WTC11 (cell line): ENCODE data around the gene EMP1. TPM values are rescaled to one million over a fixed set of nuclear protein-coding genes. Genes with fewer than 3 reads are reported as not detected.

Source experiments
- ATAC-seq: fragments of 200-7000 bp; cut with Tn5 transposase; 2 replicates; pipeline ENCODE4 v1.10.0; 2021; ENCODE audit warnings: mild to moderate bottlenecking, moderate library complexity
- CTCF ChIA-PET: fragments of 300-600 bp; sonication (Branson Sonifier 250); formaldehyde crosslinking; loops from one replicate; lab custom pipeline; 2021; ENCODE audit warnings: antibody characterized with exemption; lab: Charles Lee
- POLR2A ChIA-PET: fragments of 350-600 bp; sonication (Branson Sonifier 250); formaldehyde crosslinking; loops from one replicate; lab custom pipeline; 2021; ENCODE audit warnings: antibody characterized with exemption; lab: Charles Lee
- DNase-seq: peaks from one replicate; pipeline ENCODE4 v3.0.0; 2021; ENCODE audit warnings: low spot score
- H3K27ac Mint-ChIP-seq: 2 replicates; pipeline ENCODE4 v1.8.0; 2021; ENCODE audit warnings: mixed read lengths
- H3K27me3 Mint-ChIP-seq: 2 replicates; pipeline ENCODE4 v1.8.0; 2021; ENCODE audit warnings: low read depth, mild to moderate bottlenecking, moderate library complexity, mixed read lengths
- H3K36me3 Mint-ChIP-seq: 2 replicates; pipeline ENCODE4 v1.8.0; 2021; ENCODE audit warnings: mixed read lengths
- H3K4me1 Mint-ChIP-seq: 2 replicates; pipeline ENCODE4 v1.8.0; 2022; ENCODE audit warnings: mixed read lengths
- H3K4me3 Mint-ChIP-seq: 2 replicates; pipeline ENCODE4 v1.8.0; 2021; ENCODE audit warnings: mild to moderate bottlenecking, moderate library complexity, mixed read lengths
- H3K9me3 Mint-ChIP-seq: 2 replicates; pipeline ENCODE4 v1.8.0; 2021; ENCODE audit warnings: mixed read lengths
- AR ChIP-seq: fragments of 250-450 bp; sonication (Bioruptor Pico); IDR thresholded peaks from 2 replicates; pipeline ENCODE4 v1.9.0; 2021; ENCODE audit warnings: mild to moderate bottlenecking
- ATF6 ChIP-seq: sonication (generic); formaldehyde crosslinking; IDR thresholded peaks from 2 replicates; pipeline ENCODE4 v1.8.1; 2023; ENCODE audit warnings: mild to moderate bottlenecking, missing genetic modification reagents
- CREM ChIP-seq: sonication (generic); formaldehyde crosslinking; IDR thresholded peaks from 2 replicates; pipeline ENCODE4 v1.8.1; 2022; ENCODE audit warnings: mild to moderate bottlenecking, missing genetic modification reagents, moderate library complexity
- E2F1 ChIP-seq: sonication (generic); formaldehyde crosslinking; IDR thresholded peaks from 2 replicates; pipeline ENCODE4 v1.8.0; 2022; ENCODE audit warnings: mild to moderate bottlenecking, missing genetic modification reagents
- ERG ChIP-seq: fragments of 250-450 bp; sonication (Bioruptor Pico); IDR thresholded peaks from 2 replicates; pipeline ENCODE4 v1.8.0; 2021; ENCODE audit warnings: mild to moderate bottlenecking
- ESRRA ChIP-seq: sonication (generic); formaldehyde crosslinking; IDR thresholded peaks from 2 replicates; pipeline ENCODE4 v1.8.1; 2022; ENCODE audit warnings: mild to moderate bottlenecking, missing genetic modification reagents, borderline replicate concordance
- FOXK1 ChIP-seq: sonication (generic); formaldehyde crosslinking; IDR thresholded peaks from 2 replicates; pipeline ENCODE4 v1.8.0; 2022; ENCODE audit warnings: mild to moderate bottlenecking, moderate library complexity, missing genetic modification reagents
- GTF2I ChIP-seq: fragments of 250-450 bp; sonication (Bioruptor Pico); conservative IDR thresholded peaks from 2 replicates; pipeline ENCODE4 v1.4.0; 2021; ENCODE audit warnings: mild to moderate bottlenecking
- HMGXB4 ChIP-seq: sonication (generic); formaldehyde crosslinking; IDR thresholded peaks from 2 replicates; pipeline ENCODE4 v1.8.1; 2023; ENCODE audit warnings: mild to moderate bottlenecking, moderate library complexity, missing genetic modification reagents
- NFATC4 ChIP-seq: fragments of 250-450 bp; sonication (Bioruptor Pico); IDR thresholded peaks from 2 replicates; pipeline ENCODE4 v1.9.0; 2021; ENCODE audit warnings: mild to moderate bottlenecking
- NFYB ChIP-seq: sonication (generic); formaldehyde crosslinking; conservative IDR thresholded peaks from 2 replicates; pipeline ENCODE4 v1.8.0; 2022; ENCODE audit warnings: low read depth, missing genetic modification reagents
- PREB ChIP-seq: sonication (generic); formaldehyde crosslinking; IDR thresholded peaks from 2 replicates; pipeline ENCODE4 v1.8.1; 2022; ENCODE audit warnings: mild to moderate bottlenecking, missing genetic modification reagents, moderate library complexity, borderline replicate concordance
- RELA ChIP-seq: sonication (generic); formaldehyde crosslinking; IDR thresholded peaks from 2 replicates; pipeline ENCODE4 v1.8.1; 2022; ENCODE audit warnings: missing genetic modification reagents, mild to moderate bottlenecking, borderline replicate concordance
- RORB ChIP-seq: fragments of 250-450 bp; sonication (Bioruptor Pico); IDR thresholded peaks from 2 replicates; pipeline ENCODE4 v1.9.0; 2021; ENCODE audit warnings: mild to moderate bottlenecking
- SMAD4 ChIP-seq: sonication (generic); formaldehyde crosslinking; IDR thresholded peaks from 2 replicates; pipeline ENCODE4 v1.8.0; 2022; ENCODE audit warnings: mild to moderate bottlenecking, missing genetic modification reagents
- TEAD1 ChIP-seq: sonication (generic); formaldehyde crosslinking; IDR thresholded peaks from 2 replicates; pipeline ENCODE4 v1.8.0; 2022; ENCODE audit warnings: mild to moderate bottlenecking, missing genetic modification reagents
- ZNF138 ChIP-seq: sonication (generic); formaldehyde crosslinking; conservative IDR thresholded peaks from 2 replicates; pipeline ENCODE4 v1.8.1; 2022; ENCODE audit warnings: mild to moderate bottlenecking, moderate library complexity, missing genetic modification reagents
- ZNF396 ChIP-seq: fragments of 250-450 bp; sonication (Bioruptor Pico); IDR thresholded peaks from 2 replicates; pipeline ENCODE4 v1.8.0; 2021; ENCODE audit warnings: mild to moderate bottlenecking, moderate library complexity, borderline replicate concordance
- ZNF423 ChIP-seq: fragments of 250-450 bp; sonication (Bioruptor Pico); IDR thresholded peaks from 2 replicates; pipeline ENCODE4 v2.1.2; 2022; ENCODE audit warnings: mild to moderate bottlenecking, moderate library complexity
- total RNA-seq: library from RNA; stranded (reverse); gene quantifications from 3 replicates; pipeline ENCODE4 v1.2.3, GENCODE V29; 2021

The EMP1 gene
- total RNA-seq, 1 experiment from 2014 or later = 1.4 TPM

- TF ChIP-seq ZNF423 (CRISPR knock-in tag) (no peak), SMAD4 (no peak), FOXK1 (CRISPR knock-in tag) (no peak), AR (CRISPR knock-in tag) (no peak), ESRRA (CRISPR knock-in tag) (no peak), ZNF396 (CRISPR knock-in tag) (no peak), NFATC4 (no peak), ATF6 (CRISPR knock-in tag) (no peak)
These were observed 43.3 kb upstream of the EMP1 start (continued) for GRCh38 chr12:13153180-13153579.

GRCh38 chr12:13154027-13154538 lies 42.4 kb upstream of the EMP1 start:
- POLR2A ChIA-PET = no interaction called here
- H3K27me3 Mint-ChIP-seq = no peaks in the 10 kb centered on the region
- H3K4me3 Mint-ChIP-seq = no peak overlapping the region
- H3K27ac Mint-ChIP-seq = no peak overlapping the region
- DNase-seq (no peak), ATAC-seq (no peak)
- CTCF ChIA-PET = interaction anchor here (0.8 to 1.5 kb wide), 2 partner anchors 26 to 75 kb away, joined by 3 to 5 read pairs; no protein-coding TSS in a partner anchor
- no peaks in the 10 kb centered on the region; the same call in 1 of the 2 replicates for H3K36me3 Mint-ChIP-seq
- H3K4me1 Mint-ChIP-seq = peaks cover 18% of the 10 kb centered on the region
- H3K9me3 Mint-ChIP-seq = peaks cover 20% of the 10 kb centered on the region
- no peak for TF ChIP-seq NFYB
- no peak for TF ChIP-seq ZNF138 (CRISPR knock-in tag)

GRCh38 chr12:13154831-13155230 lies 41.7 kb upstream of the EMP1 start:
- peaks cover 18% of the 10 kb centered on the region for H3K4me1 Mint-ChIP-seq
- no peaks in the 10 kb centered on the region for H3K27me3 Mint-ChIP-seq
- POLR2A ChIA-PET = no interaction called here
- H3K9me3 Mint-ChIP-seq = peaks cover 14% of the 10 kb centered on the region
- H3K36me3 Mint-ChIP-seq = no peaks in the 10 kb centered on the region; the same call in 1 of the 2 replicates
- ATAC-seq = no peak
- no peak overlapping the region for H3K27ac Mint-ChIP-seq
- no peak for DNase-seq
- CTCF ChIA-PET = no interaction called here
- no peak overlapping the region for H3K4me3 Mint-ChIP-seq
- TF ChIP-seq TEAD1 (CRISPR knock-in tag) = no peak
- no peak for TF ChIP-seq ZNF423 (CRISPR knock-in tag)
- TF ChIP-seq ZNF396 (CRISPR knock-in tag) = no peak
- no peak for TF ChIP-seq CREM (CRISPR knock-in tag)
- TF ChIP-seq PREB (CRISPR knock-in tag) = no peak
- TF ChIP-seq ERG (CRISPR knock-in tag) = no peak
- TF ChIP-seq RELA (CRISPR knock-in tag) = no peak
- no peak for TF ChIP-seq SMAD4
- TF ChIP-seq GTF2I = no peak
- no peak for TF ChIP-seq E2F1 (CRISPR knock-in tag)
- no peak for TF ChIP-seq HMGXB4 (CRISPR knock-in tag)
- no peak for TF ChIP-seq RORB (CRISPR knock-in tag)
